ENCODE measurements around the gene EPHB2.

DNA sequence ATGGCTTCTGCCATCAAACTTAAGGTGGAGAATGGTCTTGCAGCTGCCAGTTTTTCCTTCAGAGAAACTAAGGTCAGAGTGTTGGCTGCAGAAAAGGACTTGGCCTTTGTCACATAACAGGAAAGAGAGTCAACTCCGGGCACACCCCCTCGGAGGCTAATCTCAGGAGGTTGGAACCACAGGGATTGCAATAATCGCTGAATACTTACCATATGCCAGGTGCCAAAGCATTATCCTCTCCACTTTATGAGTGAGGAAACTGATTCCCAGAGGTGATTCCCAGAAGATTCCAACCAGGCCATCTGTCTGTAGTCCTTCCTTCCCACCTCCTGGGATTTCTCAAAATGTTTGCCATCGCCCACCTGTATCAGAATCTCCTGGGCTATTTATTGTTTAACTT, 208.0 kb downstream of the EPHB2 start:
- TF ChIP-seq, protein P1, sequence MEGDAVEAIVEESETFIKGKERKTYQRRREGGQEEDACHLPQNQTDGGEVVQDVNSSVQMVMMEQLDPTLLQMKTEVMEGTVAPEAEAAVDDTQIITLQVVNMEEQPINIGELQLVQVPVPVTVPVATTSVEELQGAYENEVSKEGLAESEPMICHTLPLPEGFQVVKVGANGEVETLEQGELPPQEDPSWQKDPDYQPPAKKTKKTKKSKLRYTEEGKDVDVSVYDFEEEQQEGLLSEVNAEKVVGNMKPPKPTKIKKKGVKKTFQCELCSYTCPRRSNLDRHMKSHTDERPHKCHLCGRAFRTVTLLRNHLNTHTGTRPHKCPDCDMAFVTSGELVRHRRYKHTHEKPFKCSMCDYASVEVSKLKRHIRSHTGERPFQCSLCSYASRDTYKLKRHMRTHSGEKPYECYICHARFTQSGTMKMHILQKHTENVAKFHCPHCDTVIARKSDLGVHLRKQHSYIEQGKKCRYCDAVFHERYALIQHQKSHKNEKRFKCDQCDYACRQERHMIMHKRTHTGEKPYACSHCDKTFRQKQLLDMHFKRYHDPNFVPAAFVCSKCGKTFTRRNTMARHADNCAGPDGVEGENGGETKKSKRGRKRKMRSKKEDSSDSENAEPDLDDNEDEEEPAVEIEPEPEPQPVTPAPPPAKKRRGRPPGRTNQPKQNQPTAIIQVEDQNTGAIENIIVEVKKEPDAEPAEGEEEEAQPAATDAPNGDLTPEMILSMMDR (IDR thresholded peaks at IDR 0.05): no peak
- TF ChIP-seq POLR2A (IDR thresholded peaks at IDR 0.05): no peak
- TF ChIP-seq EP300 (IDR thresholded peaks at IDR 0.05): no peak
- TF ChIP-seq POLR2AphosphoS5 (IDR thresholded peaks at IDR 0.05): no peak

Data from suprapubic skin (tissue), 4 donors.